H1 (cell line): ENCODE data around the gene NR1H3. TPM values are rescaled to one million over a fixed set of nuclear protein-coding genes. Genes with fewer than 3 reads are reported as not detected.

Source experiments
- CTCF ChIA-PET: fragments of 300-600 bp; sonication (Branson Sonifier 250); formaldehyde crosslinking; loops from one replicate; lab custom pipeline; 2021; ENCODE audit not compliant: partially characterized antibody; lab: Charles Lee
- POLR2A ChIA-PET: fragments of 300-600 bp; sonication (Branson Sonifier 250); formaldehyde crosslinking; loops from one replicate; lab custom pipeline; 2021; ENCODE audit warnings: inconsistent platforms; ENCODE audit not compliant: partially characterized antibody; lab: Charles Lee
- DNase-seq, 2 experiments: peaks; one replicate each; pipeline versions ENCODE4 v3.0.0 to v3.0.0-alpha.2; 2010 to 2022; ENCODE audit warnings: low spot score in 2 of 2, low read depth in 1 of 2, mixed read lengths in 1 of 2
- FAIRE-seq: peaks from 2 replicates; lab custom pipeline; 2011; peaks lifted over from hg19 to GRCh38; lab: Jason Lieb, UNC
- H2AFZ ChIP-seq: 2 replicates; pipeline ENCODE4 v1.8.1; 2012; ENCODE audit warnings: low read length, inconsistent platforms
- H2AK5ac ChIP-seq: 2 replicates; pipeline ENCODE4 v1.6.1; 2013; ENCODE audit warnings: low read depth, low read length
- H2BK120ac ChIP-seq: replicated peaks from 2 replicates; pipeline ENCODE3; 2013; ENCODE audit warnings: low read depth, low read length, inconsistent platforms
- H2BK12ac ChIP-seq: 2 replicates; pipeline ENCODE4 v1.6.1; 2013; ENCODE audit warnings: low read depth, low read length
- H2BK15ac ChIP-seq: 2 replicates; pipeline ENCODE4 v1.6.1; 2013; ENCODE audit warnings: low read length
- H2BK20ac ChIP-seq: 2 replicates; pipeline ENCODE4 v1.6.1; 2013; ENCODE audit warnings: low read length
- H2BK5ac ChIP-seq: 2 replicates; pipeline ENCODE4 v1.6.1; 2013; ENCODE audit warnings: low read depth, low read length
- H3K14ac ChIP-seq: 2 replicates; pipeline ENCODE4 v1.6.1; 2013; ENCODE audit warnings: inconsistent platforms; ENCODE audit not compliant: insufficient read length
- H3K18ac ChIP-seq: 2 replicates; pipeline ENCODE4 v1.6.1; 2013; ENCODE audit warnings: low read length; ENCODE audit errors: extremely low read depth
- H3K23ac ChIP-seq: 2 replicates; pipeline ENCODE4 v1.6.1; 2013; ENCODE audit warnings: inconsistent platforms; ENCODE audit not compliant: insufficient read length
- H3K23me2 ChIP-seq: 2 replicates; pipeline ENCODE4 v1.6.1; 2013; ENCODE audit warnings: low read depth, low read length
- H3K27ac ChIP-seq: 2 replicates; pipeline ENCODE4 v1.6.1; 2011; ENCODE audit warnings: low read depth, low read length, inconsistent platforms
- H3K27me3 ChIP-seq, 4 experiments: replicated peaks in 1 of 4; 1 replicate in 1 of 4; 2 replicates in 3 of 4; pipeline versions ENCODE4 v1.6.1 to v1.8.1; 2011 to 2013; ENCODE audit warnings: low read length in 3 of 4, mild to moderate bottlenecking in 3 of 4, inconsistent platforms in 2 of 4, mixed read lengths in 2 of 4, moderate library complexity in 1 of 4; ENCODE audit not compliant: control insufficient read depth in 3 of 4, insufficient read depth in 3 of 4; ENCODE audit errors: extremely low read depth in 1 of 4
- H3K36me3 ChIP-seq, 4 experiments: 2 replicates each; pipeline versions ENCODE4 v1.6.1 to v1.8.1; 2011 to 2013; ENCODE audit warnings: mild to moderate bottlenecking in 4 of 4, low read length in 3 of 4, moderate library complexity in 2 of 4, control low read depth in 1 of 4, inconsistent platforms in 1 of 4; ENCODE audit not compliant: insufficient read depth in 4 of 4, control insufficient read depth in 2 of 4
- H3K4ac ChIP-seq: replicated peaks from 2 replicates; pipeline ENCODE3; 2013; ENCODE audit warnings: low read length, low read depth, mixed read lengths, inconsistent platforms; ENCODE audit not compliant: insufficient read length
- H3K4me1 ChIP-seq, 4 experiments: replicated peaks in 1 of 4; 1 replicate in 1 of 4; 2 replicates in 3 of 4; pipeline versions ENCODE4 v1.6.1 to v1.8.1; 2011 to 2013; ENCODE audit warnings: low read length in 3 of 4, inconsistent platforms in 2 of 4, mixed read lengths in 1 of 4; ENCODE audit not compliant: insufficient read depth in 4 of 4, control insufficient read depth in 3 of 4
- H3K4me2 ChIP-seq, 2 experiments: 2 replicates each; pipeline versions ENCODE4 v1.6.1 to v1.8.1; 2011 to 2013; ENCODE audit warnings: low read depth in 2 of 2, low read length in 2 of 2, control low read depth in 1 of 2, inconsistent platforms in 1 of 2, mild to moderate bottlenecking in 1 of 2; ENCODE audit not compliant: insufficient read depth in 1 of 2
- H3K4me3 ChIP-seq, 4 experiments: fragments of 200-600, 300-600 bp in 1 of 4; sonication (generic), shearing (Covaris generic), sonication (Bioruptor Twin) in 1 of 4; 2 replicates each; pipeline versions ENCODE4 v1.5.1 to v1.8.1; 2011 to 2016; ENCODE audit warnings: low read length in 4 of 4, low read depth in 3 of 4, control low read depth in 2 of 4, inconsistent platforms in 2 of 4, mild to moderate bottlenecking in 2 of 4, mixed read lengths in 1 of 4, moderate library complexity in 1 of 4; ENCODE audit not compliant: insufficient read depth in 2 of 4; ENCODE audit errors: extremely low read depth in 1 of 4
- H3K56ac ChIP-seq: replicated peaks from 2 replicates; pipeline ENCODE3; 2013; ENCODE audit warnings: low read depth, mild to moderate bottlenecking, mixed read lengths, low read length, inconsistent platforms; ENCODE audit not compliant: insufficient read length
- H3K79me1 ChIP-seq: 2 replicates; pipeline ENCODE4 v1.6.1; 2013; ENCODE audit warnings: low read depth, low read length, control low read depth
- H3K79me2 ChIP-seq, 2 experiments: 2 replicates each; pipeline versions ENCODE4 v1.6.1 to v1.8.1; 2012 to 2013; ENCODE audit warnings: low read length in 2 of 2, mild to moderate bottlenecking in 2 of 2, inconsistent platforms in 1 of 2; ENCODE audit not compliant: insufficient read depth in 2 of 2, control insufficient read depth in 1 of 2
- H3K9ac ChIP-seq, 4 experiments: replicated peaks in 1 of 4; 1 replicate in 1 of 4; 2 replicates in 3 of 4; pipeline versions ENCODE4 v1.6.1 to v1.8.1; 2011 to 2013; ENCODE audit warnings: low read depth in 3 of 4, low read length in 3 of 4, control low read depth in 2 of 4, mild to moderate bottlenecking in 2 of 4, moderate library complexity in 2 of 4, inconsistent platforms in 1 of 4; ENCODE audit errors: extremely low read depth in 1 of 4
- H3K9me3 ChIP-seq, 2 experiments: 2 replicates each; pipeline versions ENCODE4 v1.6.1 to v1.8.1; 2012 to 2013; ENCODE audit warnings: mild to moderate bottlenecking in 2 of 2, moderate library complexity in 2 of 2, control low read depth in 1 of 2, inconsistent platforms in 1 of 2, low read depth in 1 of 2, low read length in 1 of 2, mixed read lengths in 1 of 2; ENCODE audit not compliant: insufficient read depth in 2 of 2
- H4K20me1 ChIP-seq, 2 experiments: replicated peaks in 1 of 2; 2 replicates each; pipeline versions ENCODE3 to v1.8.1; 2011 to 2013; ENCODE audit warnings: inconsistent platforms in 2 of 2, low read length in 2 of 2, mild to moderate bottlenecking in 1 of 2; ENCODE audit not compliant: insufficient read depth in 2 of 2, control insufficient read depth in 1 of 2
- H4K5ac ChIP-seq: 2 replicates; pipeline ENCODE4 v1.6.1; 2013; ENCODE audit warnings: low read length, low read depth, mixed read lengths, inconsistent platforms; ENCODE audit not compliant: insufficient read length
- H4K8ac ChIP-seq: 2 replicates; pipeline ENCODE4 v1.8.0; 2013; ENCODE audit warnings: mild to moderate bottlenecking, moderate library complexity, low read length, inconsistent platforms; ENCODE audit not compliant: insufficient read depth; ENCODE audit errors: extremely low read depth
- H4K91ac ChIP-seq: replicated peaks from 2 replicates; pipeline ENCODE3; 2013; ENCODE audit warnings: low read length, mixed read lengths, inconsistent platforms; ENCODE audit not compliant: insufficient read length
- BACH1 ChIP-seq: IDR thresholded peaks from 2 replicates; pipeline ENCODE4 v1.6.1; 2012; ENCODE audit warnings: low read length, improper control_type of control experiment
- BCL11A ChIP-seq, 2 experiments: IDR thresholded peaks; one replicate each; pipeline ENCODE4 v1.6.1; 2011; ENCODE audit warnings: low read depth in 2 of 2, low read length in 2 of 2, mild to moderate bottlenecking in 2 of 2
- CTBP2 ChIP-seq: IDR thresholded peaks from 2 replicates; pipeline ENCODE4 v1.7.0; 2011; ENCODE audit warnings: borderline replicate concordance, mild to moderate bottlenecking, moderate library complexity, mixed read lengths, low read length; ENCODE audit not compliant: insufficient read depth, insufficient read length
- EGR1 ChIP-seq: IDR thresholded peaks from 2 replicates; pipeline ENCODE4 v1.6.1; 2011; ENCODE audit warnings: low read depth, low read length, borderline replicate concordance
- EZH2 ChIP-seq: fragments of 200-600 bp; sonication (generic); IDR thresholded peaks from 2 replicates; pipeline ENCODE4 v1.7.1; 2012; ENCODE audit warnings: low read depth, mild to moderate bottlenecking, moderate library complexity, low read length, inconsistent platforms; ENCODE audit not compliant: severe bottlenecking
- FOSL1 ChIP-seq: IDR thresholded peaks from 2 replicates; pipeline ENCODE4 v1.6.1; 2011; ENCODE audit warnings: mild to moderate bottlenecking, low read depth, low read length, moderate library complexity; ENCODE audit not compliant: insufficient read depth
- RAD21 ChIP-seq, 2 experiments: IDR thresholded peaks in 1 of 2; conservative IDR thresholded peaks in 1 of 2; 2 replicates each; pipeline ENCODE4 v1.6.1; 2011; ENCODE audit warnings: low read depth in 2 of 2, low read length in 2 of 2, improper control_type of control experiment in 1 of 2, inconsistent platforms in 1 of 2, mild to moderate bottlenecking in 1 of 2, moderate library complexity in 1 of 2
- SIN3A ChIP-seq, 2 experiments: IDR thresholded peaks in 1 of 2; conservative IDR thresholded peaks in 1 of 2; 2 replicates each; pipeline ENCODE4 v1.6.1; 2011 to 2012; ENCODE audit warnings: low read length in 2 of 2, improper control_type of control experiment in 1 of 2, low read depth in 1 of 2, mild to moderate bottlenecking in 1 of 2
- SIRT6 ChIP-seq: IDR thresholded peaks from one replicate; pipeline ENCODE4 v1.7.1; 2012; ENCODE audit warnings: low read length, inconsistent platforms
- SP1 ChIP-seq: IDR thresholded peaks from 2 replicates; pipeline ENCODE4 v1.6.1; 2011; ENCODE audit warnings: low read depth, low read length
- SUZ12 ChIP-seq: fragments of 200-600 bp; sonication (generic); IDR thresholded peaks from 2 replicates; pipeline ENCODE4 v1.6.1; 2012; ENCODE audit warnings: mild to moderate bottlenecking, inconsistent platforms, low read length, moderate library complexity, mixed read lengths
- WGBS, 2 experiments: shearing (Covaris generic) in 1 of 2; methylation state at CpG; one replicate each; pipeline versions ENCODE4 v1.1.6 to v1.1.7; 2013 to 2015; ENCODE audit warnings: low lambda C conversion rate in 2 of 2, mixed read lengths in 2 of 2, inconsistent platforms in 1 of 2, low coverage in 1 of 2, missing lambda C conversion rate in 1 of 2; ENCODE audit not compliant: insufficient replicate concordance in 2 of 2, insufficient coverage in 1 of 2, insufficient read length in 1 of 2; ENCODE audit errors: extremely low coverage in 1 of 2, missing lambda C conversion rate in 1 of 2; 5-methylcytosine and 5-hydroxymethylcytosine counted together
- polyA plus RNA-seq, 7 experiments: library from polyadenylated mRNA; depleted of rRNA in 3 of 7; stranded (reverse) in 5 of 7; unstranded in 2 of 7; fragments of >200 nt in 5 of 7; fragments of 200-250 nt in 2 of 7; gene quantifications; 1 replicate in 5 of 7; 2 replicates in 1 of 7; 4 replicates in 1 of 7; pipeline versions ENCODE4 v1.2.1 to v1.2.3, GENCODE V29; 2011 to 2013; ENCODE audit warnings: missing spikeins in 2 of 7, mixed read lengths in 2 of 7
- total RNA-seq: library from RNA; stranded (reverse); fragmentation: NEBNext Ultra II Directional; extraction: Animal tissue kit (Norgen Biotek cat#: 25700); gene quantifications from 2 replicates; pipeline ENCODE4 v1.2.1, GENCODE V29; 2021
- TF ChIP-seq, protein P1 (sequence below): IDR thresholded peaks from 2 replicates; pipeline ENCODE4 v1.6.1; 2012; ENCODE audit warnings: inconsistent platforms

NR1H3 gene
- total and polyA plus RNA-seq, 2 of the 8 experiments (the other 6 are each of a cell fraction or from before 2014, with no cell fraction given): 19.9 to 42.1 TPM

GRCh38 chr11:47278769-47279168 lies 21.0 kb downstream of the NR1H3 start:
- no peak overlapping the region for H3K14ac ChIP-seq
- H3K27ac ChIP-seq: no peak overlapping the region
- no peaks in the 10 kb centered on the region; a peak in 1 of 7 replicates for H3K27me3 ChIP-seq
- H3K79me1 ChIP-seq: peaks cover under 1% of the 10 kb centered on the region; the same call in 1 of the 2 replicates
- H3K9ac ChIP-seq: no peak overlapping the region
- DNase-seq (no peak), FAIRE-seq (no peak)
- H2AK5ac ChIP-seq: no peak overlapping the region
- no peak overlapping the region for H4K5ac ChIP-seq
- H4K8ac ChIP-seq: no peak overlapping the region
- no peak overlapping the region for H3K56ac ChIP-seq
- H3K4me2 ChIP-seq: no peak overlapping the region
- no peak overlapping the region for H3K4me3 ChIP-seq
- H3K79me2 ChIP-seq: peaks cover 0 to 15% of the 10 kb centered on the region in 2 experiments; a peak in 2 of 4 replicates
- no peaks in the 10 kb centered on the region for H3K23me2 ChIP-seq
- no peak overlapping the region for H4K91ac ChIP-seq
- no peak overlapping the region for H2BK120ac ChIP-seq
- POLR2A ChIA-PET: interaction anchor here (1.2 kb wide), 1 partner anchor 9 kb away, joined by 3 read pairs; the partner anchor contains the start of gene MADD
- H3K23ac ChIP-seq: no peak overlapping the region
- no peak overlapping the region for H3K4ac ChIP-seq
- CTCF ChIA-PET: interaction anchor here (1.3 kb wide), 1 partner anchor 76 kb away, joined by 4 read pairs; no protein-coding TSS in a partner anchor
- peaks cover 0 to 2% of the 10 kb centered on the region in 2 experiments for H4K20me1 ChIP-seq
- H3K18ac ChIP-seq: no peak overlapping the region
- peaks cover 10 to 74% (median 44%) of the 10 kb centered on the region in 4 experiments for H3K36me3 ChIP-seq
- no peak overlapping the region for H2AFZ ChIP-seq
- no peaks in the 10 kb centered on the region for H3K9me3 ChIP-seq
- H2BK12ac ChIP-seq: no peak overlapping the region
- peaks cover 0 to 3% (median 0%) of the 10 kb centered on the region in 4 experiments; a peak in 1 of 7 replicates for H3K4me1 ChIP-seq
- 90% methylated on average over 4 of the region's 4 CpGs; no CpG with 5 or more reads in 1 of the 2 experiments for WGBS, 2 experiments
- H2BK20ac ChIP-seq: no peak overlapping the region
- no peak overlapping the region for H2BK15ac ChIP-seq
- H2BK5ac ChIP-seq: no peak overlapping the region
- TF ChIP-seq EZH2 (no peak), BACH1 (no peak), FOSL1 (no peak), SP1 (no peak), SIRT6 (no peak), SIN3A (conservative IDR thresholded peaks at IDR 0.05 in 1 of 2, IDR thresholded peaks at IDR 0.05 in 1 of 2; ENCODE audit: low read depth in 1 of 2, low read length in 2 of 2) (no peak), RAD21 (IDR thresholded peaks at IDR 0.05 in 1 of 2, conservative IDR thresholded peaks at IDR 0.05 in 1 of 2; ENCODE audit: low read depth in 2 of 2, low read length in 2 of 2) (no peak), EGR1 (no peak), SUZ12 (no peak), BCL11A (IDR thresholded peaks at IDR 0.05; ENCODE audit: low read depth in 2 of 2, low read length in 2 of 2) (no peak), CTBP2 (no peak)
- TF ChIP-seq, protein P1, sequence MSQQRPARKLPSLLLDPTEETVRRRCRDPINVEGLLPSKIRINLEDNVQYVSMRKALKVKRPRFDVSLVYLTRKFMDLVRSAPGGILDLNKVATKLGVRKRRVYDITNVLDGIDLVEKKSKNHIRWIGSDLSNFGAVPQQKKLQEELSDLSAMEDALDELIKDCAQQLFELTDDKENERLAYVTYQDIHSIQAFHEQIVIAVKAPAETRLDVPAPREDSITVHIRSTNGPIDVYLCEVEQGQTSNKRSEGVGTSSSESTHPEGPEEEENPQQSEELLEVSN: no peak
